ENCODE measurements around the gene PIGA. TPM values are rescaled to one million over a fixed set of nuclear protein-coding genes. Genes with fewer than 3 reads are reported as not detected.

PIGA gene, protein sequence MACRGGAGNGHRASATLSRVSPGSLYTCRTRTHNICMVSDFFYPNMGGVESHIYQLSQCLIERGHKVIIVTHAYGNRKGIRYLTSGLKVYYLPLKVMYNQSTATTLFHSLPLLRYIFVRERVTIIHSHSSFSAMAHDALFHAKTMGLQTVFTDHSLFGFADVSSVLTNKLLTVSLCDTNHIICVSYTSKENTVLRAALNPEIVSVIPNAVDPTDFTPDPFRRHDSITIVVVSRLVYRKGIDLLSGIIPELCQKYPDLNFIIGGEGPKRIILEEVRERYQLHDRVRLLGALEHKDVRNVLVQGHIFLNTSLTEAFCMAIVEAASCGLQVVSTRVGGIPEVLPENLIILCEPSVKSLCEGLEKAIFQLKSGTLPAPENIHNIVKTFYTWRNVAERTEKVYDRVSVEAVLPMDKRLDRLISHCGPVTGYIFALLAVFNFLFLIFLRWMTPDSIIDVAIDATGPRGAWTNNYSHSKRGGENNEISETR
- 13.1 TPM for total RNA-seq

DNA sequence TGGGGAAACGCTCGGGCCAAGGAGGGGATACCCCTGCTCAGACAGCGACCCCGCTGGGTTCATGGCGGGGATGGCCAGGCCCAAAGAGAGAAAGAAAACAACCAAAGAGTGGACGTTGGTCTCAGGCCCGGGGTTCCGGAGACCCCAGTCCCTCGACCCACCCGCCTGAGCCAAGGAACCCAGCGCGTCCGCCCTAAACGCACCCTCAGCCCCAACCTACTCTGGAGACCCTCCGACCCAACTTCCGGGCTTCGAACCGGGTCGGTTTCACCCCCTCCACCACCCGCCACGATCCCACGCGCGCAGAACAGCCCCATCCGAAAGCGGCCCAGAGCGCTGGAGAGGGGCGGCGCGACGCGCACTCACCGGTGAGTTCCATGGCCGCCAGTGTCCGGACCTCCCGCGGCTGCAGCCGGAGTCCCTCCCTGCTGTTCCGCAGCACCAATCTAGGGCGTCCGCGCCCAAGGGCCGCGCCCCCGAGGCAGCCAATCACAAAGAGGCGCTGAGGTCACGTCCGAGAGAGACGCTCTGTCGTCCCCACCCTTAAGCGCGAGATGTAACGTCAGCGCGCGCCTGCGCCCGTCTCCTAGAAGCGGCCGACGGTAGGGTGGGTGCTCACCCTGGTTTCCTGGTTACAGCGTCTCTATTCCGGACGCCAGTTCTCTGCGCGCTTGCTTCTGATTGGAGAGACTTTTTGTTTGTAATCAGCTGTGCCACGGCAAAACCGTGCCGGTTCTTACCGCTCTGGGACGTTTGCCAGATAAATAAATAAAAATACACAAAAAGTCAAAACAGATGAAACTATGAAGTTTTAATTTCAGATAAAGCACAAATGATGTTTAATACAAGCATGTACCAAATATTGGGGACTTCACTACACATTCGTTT, at the start of gene PIGA:
TSS of gene PIGA (minus strand) at position 389 of the 888 bp plus-strand sequence. CDS start 3,593 bp downstream, outside the sequence.
- DNase-seq, result peak; percentile 94

DNA sequence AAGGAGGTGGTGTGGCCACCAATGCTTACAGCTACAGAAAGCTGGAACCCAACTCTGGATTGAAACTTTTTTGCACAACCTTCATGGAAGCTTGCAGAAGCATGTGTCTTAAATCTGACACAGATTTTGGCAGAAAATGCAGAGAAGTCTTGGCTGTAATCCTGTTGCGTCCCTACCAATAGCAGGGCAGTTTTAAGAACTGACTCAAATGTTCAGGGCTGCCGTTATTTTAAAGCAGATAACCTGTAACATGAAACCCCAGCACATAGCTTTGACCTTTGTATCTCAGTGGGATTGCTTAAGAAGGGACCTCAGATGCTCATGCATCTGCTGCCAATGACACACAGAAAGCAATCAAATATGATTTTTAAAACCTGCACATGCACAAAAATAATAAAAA, 49.0 kb upstream of the PIGA start, which contains the start of gene VEGFD:
TSS of gene VEGFD (minus strand) at position 110 of the 400 bp plus-strand sequence. CDS start 467 bp downstream, outside the sequence.
- no peak for DNase-seq

DNA sequence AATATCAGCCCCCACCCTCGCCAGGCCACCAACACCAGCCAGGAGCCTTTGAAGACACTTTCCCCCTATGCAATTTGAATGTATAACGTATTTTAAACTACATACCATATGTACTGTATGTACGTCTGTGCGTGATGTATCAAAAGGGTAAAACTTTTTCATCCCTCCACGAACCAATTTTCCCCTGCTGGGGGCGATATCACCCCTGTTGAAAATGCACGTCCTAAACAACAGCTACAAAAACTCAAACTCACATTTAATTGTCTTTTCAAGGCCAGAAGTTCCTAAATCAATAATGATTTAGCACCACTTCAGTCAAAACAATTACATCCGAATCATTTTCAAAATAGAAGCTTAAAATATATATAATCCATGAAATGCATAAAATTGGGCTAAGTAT, 47.5 kb upstream of the PIGA start:
- DNase-seq, result no peak

DNA sequence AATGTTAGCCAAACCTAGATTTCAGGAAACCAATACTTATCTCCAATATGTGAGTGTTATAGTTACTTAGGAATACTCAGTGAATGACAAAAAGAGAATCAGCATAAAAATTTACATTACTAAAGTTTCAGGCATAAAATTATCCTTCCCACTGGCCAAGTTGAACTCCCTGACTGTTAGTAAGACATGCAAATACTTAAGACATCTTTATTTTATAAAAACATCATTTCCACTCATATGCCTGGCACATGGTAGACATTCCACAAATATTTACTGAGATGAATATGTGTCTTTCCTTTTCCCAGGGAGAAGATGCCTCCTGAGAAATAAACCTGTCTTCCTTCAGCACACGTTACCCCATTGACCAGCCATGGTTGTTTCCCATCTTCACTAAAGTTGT, 41.6 kb upstream of the PIGA start:
- no peak for DNase-seq

DNA sequence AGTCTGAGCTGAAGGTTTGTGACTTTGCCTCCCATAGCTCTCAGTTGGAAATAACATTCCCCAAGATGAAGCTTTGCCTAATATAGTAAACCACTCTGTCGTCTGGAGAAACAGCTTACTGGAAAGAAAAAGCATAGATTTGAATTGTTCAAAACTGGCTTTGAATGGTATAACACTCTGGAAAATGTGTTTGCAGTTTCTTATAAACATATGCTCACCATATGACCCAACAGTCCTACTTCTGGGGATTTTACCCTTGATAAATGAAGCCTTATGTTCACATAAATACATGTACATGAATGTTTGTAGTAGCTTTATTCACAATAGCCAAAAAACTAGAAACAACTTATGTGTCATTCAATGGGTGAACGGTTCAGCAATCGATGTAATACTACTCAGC, 38.7 kb upstream of the PIGA start:
- DNase-seq, result no peak

DNA sequence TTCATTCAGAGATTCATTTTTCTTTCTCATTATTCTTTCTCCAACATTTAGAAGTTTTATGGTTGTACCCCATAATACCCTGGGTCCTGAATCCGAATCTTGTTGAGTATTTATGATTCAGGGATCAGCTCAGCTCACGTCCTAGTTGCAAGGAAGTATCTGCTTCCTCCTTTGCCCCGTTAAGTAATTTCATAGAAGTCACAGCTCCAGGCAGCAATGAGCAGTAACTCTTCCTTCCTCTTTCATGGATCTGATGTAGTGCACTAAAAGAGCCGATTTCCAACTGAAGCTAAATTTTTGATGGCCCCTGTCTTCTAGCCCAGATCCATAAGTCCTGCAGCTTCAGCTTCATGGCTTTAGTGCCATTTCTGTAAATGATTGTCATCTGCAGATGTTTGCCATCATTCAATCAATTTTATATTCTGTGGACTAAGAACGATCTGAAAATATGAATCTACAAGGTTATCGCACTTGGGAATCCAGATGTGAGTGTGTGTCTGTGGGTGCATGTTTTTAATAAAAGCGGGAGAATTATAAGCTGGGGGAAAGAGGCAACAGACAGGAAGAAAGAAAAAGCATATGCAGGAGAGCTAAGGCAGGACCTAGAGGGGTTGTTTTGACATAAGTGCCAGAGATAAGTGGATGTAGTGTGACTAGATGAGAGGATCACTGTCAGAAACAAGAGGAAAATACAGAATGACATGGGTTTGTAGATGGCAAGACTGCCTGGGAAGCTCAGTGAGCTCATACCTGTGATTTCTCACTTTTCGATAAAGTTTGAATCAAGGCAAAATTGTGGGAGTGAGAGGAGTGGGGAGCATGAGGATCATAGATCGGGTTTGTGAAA, 31.4 kb upstream of the PIGA start:
- DNase-seq, result no peak

DNA sequence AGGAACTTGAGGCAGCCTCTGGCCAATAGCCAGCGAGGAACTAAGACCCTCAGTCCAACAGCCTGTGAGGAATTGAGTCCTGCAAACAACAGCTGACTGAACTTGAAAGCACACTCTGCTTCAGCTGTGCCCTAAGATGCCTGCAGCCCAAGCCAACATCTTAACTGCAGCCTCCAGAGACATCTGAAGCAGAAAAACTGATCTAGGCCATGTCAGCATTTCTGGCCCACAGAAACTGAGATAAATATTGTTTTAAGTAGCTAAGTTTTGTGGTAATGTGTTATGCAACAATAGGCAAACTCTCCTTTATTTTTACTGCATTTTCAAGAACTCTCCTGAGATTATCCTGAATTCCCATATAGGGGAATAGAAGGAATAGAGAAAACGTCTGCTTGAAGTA, 24.4 kb upstream of the PIGA start:
- DNase-seq, result no peak

DNA sequence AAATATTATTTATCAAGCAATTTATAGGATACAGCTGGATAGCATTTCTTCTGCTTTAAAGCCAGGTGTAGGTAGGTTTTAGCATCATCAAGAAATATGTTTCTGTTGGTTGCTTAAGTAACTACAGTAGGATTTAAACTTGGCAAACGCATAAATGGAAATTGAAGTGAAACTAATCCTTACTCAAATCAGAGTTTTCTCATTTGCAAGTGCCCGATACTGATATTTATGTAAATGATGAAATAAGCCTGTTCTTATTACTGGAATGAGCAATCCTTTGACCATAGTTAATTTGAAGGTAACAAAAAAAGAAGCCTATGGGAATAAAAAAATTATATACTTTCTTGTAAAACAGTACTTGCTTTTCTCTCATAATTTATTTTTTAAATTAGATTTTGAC, 23.2 kb upstream of the PIGA start:
- DNase-seq, result no peak

DNA sequence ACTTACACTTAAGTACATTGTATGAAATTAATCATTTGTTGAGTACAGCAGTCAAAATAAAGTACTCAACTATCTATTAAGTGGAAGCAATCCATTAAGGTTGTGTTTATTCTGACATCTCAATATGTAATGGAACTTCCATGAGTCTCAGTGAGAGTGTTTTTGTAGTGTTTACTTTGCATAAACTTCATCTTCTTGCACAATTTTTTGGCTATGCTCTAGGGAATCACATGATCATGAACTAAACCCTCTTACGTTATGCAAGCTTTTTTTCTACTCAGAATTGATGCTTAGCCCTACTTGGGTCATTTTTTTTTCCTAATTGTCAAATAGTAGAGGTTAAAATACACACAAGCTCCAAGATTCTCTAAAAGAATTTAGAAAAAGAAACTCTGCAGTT, 21.1 kb upstream of the PIGA start:
- no peak for DNase-seq

DNA sequence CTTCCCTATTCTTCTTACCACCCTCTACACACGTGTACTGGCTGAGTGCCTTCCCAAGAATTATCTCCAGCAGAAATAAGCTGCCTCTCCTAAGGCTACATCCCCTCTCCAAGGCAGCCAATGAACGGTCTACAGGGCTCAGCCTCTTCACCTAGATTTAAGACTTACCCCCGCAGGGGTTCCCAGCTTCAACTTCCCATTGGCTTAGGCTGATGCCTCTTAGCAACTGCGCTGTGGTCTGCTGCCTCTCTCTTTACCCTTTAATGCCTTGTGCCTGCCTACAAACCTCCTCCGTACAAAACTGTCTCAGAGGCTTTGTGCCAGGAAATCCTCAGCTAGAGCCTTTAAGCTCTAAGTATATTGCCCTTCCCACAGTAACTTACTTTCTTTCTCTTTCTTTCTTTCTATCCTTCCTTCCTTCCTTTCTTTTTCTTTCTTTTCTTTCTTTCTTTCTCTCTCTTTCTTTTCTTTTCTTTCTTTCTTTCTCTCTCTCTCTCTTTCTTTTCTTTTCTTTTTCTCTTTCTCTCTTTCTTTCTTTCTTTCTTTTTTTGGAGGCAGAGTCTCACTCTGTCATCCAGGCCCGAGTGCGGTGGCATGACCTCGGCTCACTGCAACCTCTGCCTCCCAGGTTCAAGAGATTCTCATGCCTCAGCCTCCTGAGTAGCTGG, 15.1 kb upstream of the PIGA start:
- no peak for DNase-seq

DNA sequence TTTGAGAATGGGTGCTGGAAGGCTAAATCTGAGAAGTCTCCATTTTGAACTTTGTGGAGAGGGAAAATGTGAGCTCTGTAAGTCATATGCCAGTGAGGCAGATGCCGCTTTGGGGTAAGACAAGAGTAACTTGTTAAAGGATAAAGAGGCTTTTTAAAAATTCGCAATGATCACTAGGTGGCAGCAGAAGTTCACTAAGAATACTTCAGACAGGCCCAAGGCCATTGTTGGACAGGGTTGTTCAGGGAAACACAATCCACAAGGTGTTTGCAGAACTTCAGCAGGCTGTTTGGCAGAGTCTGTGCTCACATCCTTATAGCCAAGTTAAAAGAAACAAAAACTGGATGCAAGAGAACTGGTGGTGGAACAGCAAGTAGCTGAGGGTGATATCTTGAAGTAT, 13.7 kb upstream of the PIGA start:
- DNase-seq, result no peak

DNA sequence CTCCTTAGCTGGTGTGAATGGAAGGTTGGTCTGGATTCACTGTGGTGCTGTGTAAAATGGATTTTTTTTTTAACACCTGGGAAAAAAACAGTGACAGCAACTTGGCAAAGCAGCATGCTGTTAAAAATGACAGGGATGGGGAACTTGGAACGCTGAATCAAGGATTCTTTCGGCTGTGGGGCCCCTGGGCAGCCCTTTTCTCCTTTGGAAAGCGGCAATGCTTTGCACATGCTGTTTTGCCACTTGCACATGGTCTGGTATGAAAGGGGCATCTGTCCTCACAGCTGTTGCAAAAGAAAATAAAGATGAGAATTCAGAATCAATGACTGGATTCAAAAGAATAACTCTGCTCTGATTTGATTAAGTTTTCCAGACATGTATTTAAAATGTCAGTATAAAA, 10.7 kb upstream of the PIGA start:
- no peak for DNase-seq

DNA sequence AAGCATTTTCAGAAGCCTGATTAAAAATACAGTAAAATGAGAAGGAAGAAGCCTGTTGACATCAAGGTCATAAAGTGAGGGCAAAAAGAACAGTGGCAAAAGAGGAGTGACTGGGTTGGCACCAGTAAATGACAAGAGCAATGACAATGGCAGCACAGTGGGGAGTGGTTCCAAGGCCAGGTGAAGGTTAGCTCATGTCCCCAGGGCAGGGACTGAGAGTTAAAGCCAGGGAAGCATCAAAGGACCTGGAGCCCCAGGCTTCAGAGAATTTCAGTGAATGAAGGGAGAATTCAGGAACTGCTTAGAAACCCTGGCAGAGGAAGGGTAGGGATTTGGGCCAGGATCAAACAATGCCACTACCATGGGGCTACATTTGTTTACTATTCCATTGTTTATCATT, 8.8 kb upstream of the PIGA start:
- DNase-seq, result no peak

DNA sequence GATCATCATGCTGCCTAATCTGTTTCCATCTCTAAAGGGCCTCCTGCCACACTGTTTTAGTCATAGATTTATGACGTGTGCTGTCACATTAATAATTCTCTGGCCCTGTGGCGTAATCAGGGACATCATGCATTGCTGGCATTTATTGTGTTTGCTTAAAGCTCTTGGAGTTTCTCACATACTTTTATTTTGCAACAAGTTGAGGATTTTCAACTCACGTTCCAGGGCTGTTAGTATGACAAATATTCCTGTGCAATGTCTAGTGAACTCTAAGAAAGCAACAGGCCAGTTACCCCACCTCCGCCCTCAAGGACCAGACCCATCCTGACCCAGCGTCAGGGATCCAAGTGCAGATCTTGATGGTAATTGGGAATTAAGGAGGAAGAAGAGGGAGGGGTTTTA, 7.8 kb upstream of the PIGA start:
- no peak for DNase-seq

DNA sequence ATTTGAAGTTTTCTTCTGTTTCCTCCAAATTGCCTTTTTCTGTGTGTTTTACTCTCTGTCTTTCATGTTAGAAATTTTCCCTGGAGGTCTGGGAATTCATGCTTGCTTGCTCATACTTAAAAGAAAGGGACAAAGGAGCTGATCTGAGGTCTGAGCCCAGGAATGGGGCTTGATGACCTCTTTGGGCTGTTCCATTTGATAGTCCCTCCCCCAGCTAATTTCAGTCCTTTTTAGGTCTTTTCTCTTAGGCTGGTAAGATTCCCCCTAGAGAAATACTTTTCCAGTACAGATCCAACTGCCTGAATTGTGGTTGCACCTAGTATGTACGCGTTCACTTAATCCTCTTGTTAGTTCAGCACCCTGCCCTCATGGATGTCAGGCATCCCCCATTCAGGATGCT, 5.5 kb upstream of the PIGA start:
- DNase-seq, result no peak

DNA sequence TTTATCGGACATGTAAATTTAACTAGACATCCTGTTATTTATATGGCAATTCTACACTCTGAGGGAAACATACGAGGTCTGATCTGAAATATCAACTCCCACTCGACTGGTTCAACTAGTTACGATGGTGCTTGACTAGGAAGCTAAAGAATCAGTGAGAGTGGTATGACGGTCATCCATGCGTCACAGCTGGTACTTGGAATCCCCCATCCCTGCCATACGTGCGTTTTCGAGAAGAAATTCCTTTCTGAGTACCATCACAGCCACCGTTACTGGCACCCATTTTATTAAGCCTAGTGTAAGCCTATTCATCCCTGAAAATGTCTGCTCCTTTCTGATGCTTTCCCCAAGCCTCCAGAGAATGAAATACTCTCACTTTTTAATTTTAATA, 695 bp upstream of the PIGA start:
- no peak for DNase-seq

DNA sequence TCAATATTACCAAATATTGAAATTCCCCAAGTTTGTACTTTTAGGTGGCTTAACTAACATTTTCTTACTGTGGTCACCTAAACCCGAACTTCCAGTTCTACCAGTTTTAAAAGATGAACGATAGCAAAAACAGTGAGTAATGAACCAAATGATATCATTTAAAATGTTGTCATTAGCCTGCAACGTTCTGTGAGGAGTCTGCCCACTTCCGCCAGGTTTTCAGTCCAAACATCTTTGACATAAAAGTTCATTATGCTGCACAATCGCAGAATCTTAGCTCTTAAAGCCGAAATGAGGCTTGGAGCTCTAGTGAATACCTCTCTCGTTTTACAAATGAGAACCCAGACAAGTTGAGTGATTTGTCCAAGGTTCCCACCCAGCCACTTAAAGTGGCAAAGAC, 762 bp downstream of the PIGA start:
- no peak for DNase-seq

DNA sequence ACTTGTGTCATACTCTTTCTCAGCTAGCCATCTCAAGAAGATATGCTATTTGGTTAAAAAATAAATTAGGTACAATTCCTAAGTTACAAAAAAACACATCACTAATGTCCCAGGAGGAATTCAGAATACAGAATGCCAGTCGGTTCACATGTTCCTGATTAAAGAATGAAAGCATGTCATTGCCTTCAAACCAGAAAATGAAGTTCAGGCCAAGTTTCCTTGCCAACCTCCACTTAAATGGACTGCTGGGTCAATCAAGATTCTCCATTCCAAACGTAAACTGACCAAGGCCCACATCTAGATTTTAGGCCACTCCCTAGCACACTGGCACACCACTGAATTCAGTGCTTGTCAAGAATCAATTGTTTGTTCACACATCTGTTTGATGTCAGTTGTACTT, 6.5 kb downstream of the PIGA start:
- DNase-seq, result no peak

DNA sequence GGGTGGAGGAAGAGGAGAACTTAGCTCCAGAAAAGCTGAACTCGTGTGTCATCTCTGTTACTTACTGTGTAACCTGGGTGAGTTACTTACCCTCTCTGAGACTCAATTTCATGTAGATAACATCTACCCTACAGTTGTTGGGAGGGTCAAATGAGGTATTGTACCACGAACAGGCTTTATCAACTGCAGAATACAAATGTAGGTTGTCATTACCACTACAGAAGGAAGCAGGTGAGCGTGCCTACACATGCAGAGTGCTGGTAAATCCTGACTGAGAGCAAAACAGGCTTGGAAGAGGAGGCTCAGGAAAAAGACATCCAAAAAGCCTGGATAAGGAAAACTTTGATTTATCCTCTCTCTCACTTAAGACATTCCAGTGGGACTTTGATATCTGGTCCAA, 7.2 kb downstream of the PIGA start:
- DNase-seq, result no peak

DNA sequence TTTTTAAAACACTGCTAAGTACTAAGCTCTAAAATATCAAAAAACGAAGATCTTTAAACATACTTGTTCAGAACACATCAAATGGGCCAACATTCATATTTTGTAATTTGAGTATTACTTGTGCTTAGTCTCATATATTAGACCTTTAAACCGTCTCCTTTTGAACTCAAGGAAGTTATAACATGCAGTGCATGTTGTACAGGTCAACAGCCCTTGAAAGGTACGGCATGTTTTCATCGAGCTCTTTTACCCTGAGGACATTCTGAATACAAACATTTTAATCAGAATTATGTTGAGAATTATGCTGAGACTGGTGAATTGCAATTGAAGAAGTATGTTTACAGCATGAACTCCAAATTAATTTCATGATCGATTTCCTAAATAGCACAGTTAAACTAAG, 12.9 kb downstream of the PIGA start:
- DNase-seq, result no peak

DNA sequence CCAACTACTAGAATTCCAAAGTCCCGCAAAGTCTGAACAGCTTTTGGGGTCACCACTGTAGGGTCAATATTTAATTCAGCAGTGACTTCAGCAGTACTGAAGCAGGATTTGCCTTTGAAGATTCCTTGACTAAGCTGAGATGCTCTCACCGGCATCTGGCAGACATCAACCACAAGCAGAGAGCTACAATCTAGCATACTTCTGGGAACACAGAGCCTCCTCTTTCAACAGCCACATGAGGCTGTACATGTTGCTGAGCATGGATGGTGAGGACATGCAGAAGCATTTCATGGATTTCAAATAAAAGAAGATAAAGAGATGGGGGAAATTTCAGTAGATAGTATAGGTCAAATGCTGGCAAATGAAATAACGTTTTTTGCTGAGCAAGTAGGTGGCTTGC, 13.3 kb downstream of the PIGA start:
- DNase-seq, result no peak

DNA sequence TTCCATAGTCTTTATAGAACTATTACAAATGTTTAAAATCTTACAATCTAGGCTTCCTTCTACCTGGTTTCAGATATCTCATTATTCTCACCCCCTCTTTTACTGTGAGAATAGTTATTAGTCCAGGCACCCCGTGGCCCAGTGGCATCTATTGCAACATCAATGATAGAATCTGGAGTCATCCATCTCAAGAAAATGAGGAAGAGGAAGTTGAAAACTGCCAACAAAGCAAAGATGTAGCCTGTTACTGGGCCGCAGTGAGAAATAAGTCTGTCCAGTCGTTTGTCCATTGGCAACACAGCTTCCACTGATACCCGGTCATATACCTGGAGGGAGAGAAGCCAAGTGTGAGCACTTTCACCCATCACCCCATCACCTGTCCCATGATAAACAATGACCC, 13.9 kb downstream of the PIGA start:
- DNase-seq, result no peak

All from occipital lobe (tissue), 2 donors.